Lower lobe of right lung (tissue), 2 donors: ENCODE data around the gene FFAR4. TPM values are rescaled to one million over a fixed set of nuclear protein-coding genes. Genes with fewer than 3 reads are reported as not detected.
"Not testable (repeated sequence)": the region's sequence is repeated elsewhere in the genome, so short reads cannot be mapped to it uniquely, and the experiment has no call there.

Experiments used
- ATAC-seq, 2 donors: fragments of 200-7000 bp; cut with Tn5 transposase; one replicate each; pipeline ENCODE4 v1.9.1; 2020 to 2022; ENCODE audit warnings: mild to moderate bottlenecking in 2 of 2, moderate library complexity in 2 of 2
- DNase-seq: peaks from one replicate; pipeline ENCODE4 v3.0.0-alpha.2; 2020
- H3K27ac ChIP-seq: fragments of 200-600 bp; one replicate; pipeline ENCODE4 v1.8.0; 2022
- H3K27me3 ChIP-seq: fragments of 200-600 bp; one replicate; pipeline ENCODE4 v1.8.0; 2022; ENCODE audit warnings: low read depth
- H3K36me3 ChIP-seq: fragments of 200-600 bp; one replicate; pipeline ENCODE4 v1.8.0; 2022; ENCODE audit warnings: mild to moderate bottlenecking
- H3K4me1 ChIP-seq: fragments of 200-600 bp; one replicate; pipeline ENCODE4 v1.8.0; 2022
- H3K4me3 ChIP-seq: fragments of 200-600 bp; one replicate; pipeline ENCODE4 v1.8.0; 2022; ENCODE audit warnings: mild to moderate bottlenecking
- H3K9me3 ChIP-seq: fragments of 200-600 bp; one replicate; pipeline ENCODE4 v1.8.0; 2022
- CTCF ChIP-seq: fragments of 200-600 bp; IDR thresholded peaks from one replicate; pipeline ENCODE4 v1.8.0; 2022; ENCODE audit warnings: antibody characterized with exemption, mild to moderate bottlenecking
- intact Hi-C: fragments of 100-400 bp; cut with DNase I; formaldehyde crosslinking; loops from one replicate; pipeline ENCODE4 v1.11.0; 2022
- long read RNA-seq: library from polyadenylated mRNA; unstranded; transcript quantifications from one replicate; pipeline ENCODE4 v2.0.0, GENCODE V29; 2021
- total RNA-seq: library from RNA; stranded (reverse); fragmentation: NEBNext Ultra II Directional; extraction: Animal tissue kit (Norgen Biotek cat#: 25700); gene quantifications from one replicate; pipeline ENCODE4 v1.2.1, GENCODE V29; 2021
- donor health status: DM: no; HTN: yes; CAD: no; lungs with severe emphysema.

The FFAR4 gene
- 13.7 TPM for total RNA-seq
- long read RNA-seq, transcript FFAR4-201 (3 exons, 3,605 nt): major isoform, 23 of 35 reads
- long read RNA-seq, partial matches to known transcripts: 2 of 35 reads
- long read RNA-seq, other reads (novel, unspliced or antisense): 10 of 35 reads

DNA sequence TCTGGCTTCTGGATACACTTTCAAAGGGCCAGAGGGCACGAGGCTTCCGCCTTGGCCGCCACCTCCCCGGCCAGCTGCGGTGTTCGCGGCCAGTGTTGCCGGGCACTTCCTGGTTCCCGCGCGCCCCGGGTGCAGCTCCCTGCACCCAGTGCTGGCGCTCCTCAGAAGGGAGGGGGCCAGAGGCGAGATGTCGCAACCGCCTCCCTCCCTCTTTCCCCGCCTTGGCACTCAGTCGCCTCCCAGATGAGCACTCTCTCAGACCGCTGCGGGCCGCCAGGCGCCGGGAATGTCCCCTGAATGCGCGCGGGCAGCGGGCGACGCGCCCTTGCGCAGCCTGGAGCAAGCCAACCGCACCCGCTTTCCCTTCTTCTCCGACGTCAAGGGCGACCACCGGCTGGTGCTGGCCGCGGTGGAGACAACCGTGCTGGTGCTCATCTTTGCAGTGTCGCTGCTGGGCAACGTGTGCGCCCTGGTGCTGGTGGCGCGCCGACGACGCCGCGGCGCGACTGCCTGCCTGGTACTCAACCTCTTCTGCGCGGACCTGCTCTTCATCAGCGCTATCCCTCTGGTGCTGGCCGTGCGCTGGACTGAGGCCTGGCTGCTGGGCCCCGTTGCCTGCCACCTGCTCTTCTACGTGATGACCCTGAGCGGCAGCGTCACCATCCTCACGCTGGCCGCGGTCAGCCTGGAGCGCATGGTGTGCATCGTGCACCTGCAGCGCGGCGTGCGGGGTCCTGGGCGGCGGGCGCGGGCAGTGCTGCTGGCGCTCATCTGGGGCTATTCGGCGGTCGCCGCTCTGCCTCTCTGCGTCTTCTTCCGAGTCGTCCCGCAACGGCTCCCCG lies at the start of gene FFAR4:
Gene FFAR4, plus strand, starts transcription at position 231 of the 842 bp plus-strand sequence. Its CDS starts 56 bp downstream, at position 287.
- Histone ChIP-seq H3K4me3 (peak within 1 kb of the TSS; percentile 48), H3K9me3 (no peaks in the 10 kb centered on the region), H3K27ac (peak within 1 kb of the TSS; percentile 34), H3K4me1 (peaks cover 13% of the 10 kb centered on the region), H3K36me3 (no peaks in the 10 kb centered on the region), H3K27me3 (peaks cover 39% of the 10 kb centered on the region)
- DNase-seq (peak; percentile 80), ATAC-seq (peak; percentile 77 to 90)
- intact Hi-C loops: no loop called here
- TF ChIP-seq CTCF: no peak

- Histone ChIP-seq H3K36me3 (no peaks in the 10 kb centered on the region), H3K4me3 (no peak overlapping the region), H3K9me3 (no peaks in the 10 kb centered on the region), H3K4me1 (peaks cover 17% of the 10 kb centered on the region), H3K27me3 (no peaks in the 10 kb centered on the region), H3K27ac (no peak overlapping the region)
- ATAC-seq (no peak), DNase-seq (no peak)
- intact Hi-C loops: no loop called here
- TF ChIP-seq CTCF: no peak
Observed at GRCh38 chr10:93518531-93518930, 47.9 kb upstream of the FFAR4 start.

DNA sequence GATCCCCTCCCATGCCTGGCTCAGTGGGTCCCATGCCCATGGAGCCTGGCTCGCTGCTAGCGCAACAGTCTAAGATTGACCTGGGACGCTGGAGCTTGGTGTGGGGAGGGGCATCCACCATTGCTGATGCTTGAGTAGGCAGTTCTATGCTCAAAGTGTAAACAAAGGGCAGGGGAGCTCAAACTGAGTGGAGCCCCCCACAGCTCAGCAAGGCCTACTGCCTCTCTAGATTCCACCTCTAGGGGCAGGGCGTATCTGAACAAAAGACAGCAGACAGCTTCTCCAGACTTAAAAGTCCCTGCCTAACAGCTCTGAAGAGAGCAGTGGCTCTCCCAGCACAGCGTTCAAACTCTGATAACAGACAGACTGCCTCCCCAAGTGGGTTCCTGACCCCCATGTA lies 31.2 kb upstream of the FFAR4 start:
- Histone ChIP-seq H3K9me3 (no peaks in the 10 kb centered on the region), H3K36me3 (no peaks in the 10 kb centered on the region), H3K27me3 (no peaks in the 10 kb centered on the region), H3K4me1 (no peaks in the 10 kb centered on the region), H3K27ac (no peak overlapping the region), H3K4me3 (no peak overlapping the region)
- ATAC-seq (no peak), DNase-seq (no peak)
- intact Hi-C loops: no loop called here
- no peak for TF ChIP-seq CTCF

DNA sequence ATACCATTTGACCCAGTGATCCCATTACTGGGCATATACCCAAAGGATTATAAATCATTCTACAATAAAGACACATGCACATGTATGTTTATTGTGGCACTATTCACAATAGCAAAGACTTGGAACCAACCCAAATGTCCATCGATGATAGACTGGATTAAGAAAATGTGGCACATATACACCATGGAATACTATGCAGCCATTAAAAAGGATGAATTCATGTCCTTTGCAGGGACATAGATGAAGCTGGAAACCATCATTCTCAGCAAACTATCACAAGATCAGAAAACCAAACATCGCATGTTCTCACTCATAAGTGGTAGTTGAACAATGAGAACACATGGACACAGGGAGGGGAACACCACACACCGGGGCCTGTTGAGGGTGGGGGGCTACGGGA lies 25.6 kb upstream of the FFAR4 start:
- ATAC-seq, H3K9me3 ChIP-seq, H3K27me3 ChIP-seq, intact Hi-C loops, H3K36me3 ChIP-seq, H3K27ac ChIP-seq, H3K4me3 ChIP-seq, DNase-seq: not testable (repeated sequence)
- peaks cover 11% of the 10 kb centered on the region for H3K4me1 ChIP-seq

- Histone ChIP-seq H3K27me3 (no peaks in the 10 kb centered on the region), H3K36me3 (no peaks in the 10 kb centered on the region), H3K27ac (no peak overlapping the region), H3K4me3 (peak overlapping the region; percentile 12), H3K9me3 (no peaks in the 10 kb centered on the region), H3K4me1 (peaks cover 11% of the 10 kb centered on the region)
- intact Hi-C loops: no loop called here
- peak; percentile 85 for TF ChIP-seq CTCF
- ATAC-seq (peak; percentile 85), DNase-seq (no peak)
Observed at GRCh38 chr10:93541402-93542357, 24.8 kb upstream of the FFAR4 start.
